WTC11 (cell line): ENCODE results near the gene SEMA4A.

Experiments used
- CTCF ChIP-seq: fragments of 200-600 bp; IDR thresholded peaks from 2 replicates; pipeline ENCODE4 v1.8.0; 2022; ENCODE audit warnings: antibody characterized with exemption
- NR2C2 ChIP-seq: sonication (generic); formaldehyde crosslinking; IDR thresholded peaks from 2 replicates; pipeline ENCODE4 v1.8.0; 2022; ENCODE audit warnings: mild to moderate bottlenecking, missing genetic modification reagents

GRCh38 chr1:156211243-156211642 is 57.9 kb downstream of the SEMA4A start:
- TF ChIP-seq CTCF (no peak), NR2C2 (CRISPR knock-in tag) (no peak)
